Esophagus squamous epithelium (tissue), 4 donors: ENCODE data around the gene TXNDC11.
"Not testable (repeated sequence)": the region's sequence is repeated elsewhere in the genome, so short reads cannot be mapped to it uniquely, and the experiment has no call there.

Source experiments
- CTCF ChIP-seq, 6 experiments: fragments of 450-650 bp in 4 of 6; fragments of 200-600 bp in 2 of 6; sonication (generic) in 2 of 6; IDR thresholded peaks; one replicate each; pipeline ENCODE4 v1.5.1; 2016 to 2019; ENCODE audit warnings: antibody characterized with exemption in 6 of 6, mild to moderate bottlenecking in 4 of 6, moderate library complexity in 4 of 6
- POLR2A ChIP-seq, 4 donors: fragments of 450-650 bp; IDR thresholded peaks; one replicate each; pipeline ENCODE4 v1.6.1; 2017; ENCODE audit warnings: antibody characterized with exemption in 4 of 4, mild to moderate bottlenecking in 4 of 4, moderate library complexity in 3 of 4

GRCh38 chr16:11784381-11784780 is 41.7 kb upstream of the TXNDC11 start:
- TF ChIP-seq CTCF, POLR2A (IDR thresholded peaks at IDR 0.05): not testable (repeated sequence)
